ENCODE results near the gene CYP4F22.
A peak's percentile ranks its signal among the peaks of the same experiment; 100 is the strongest.
"Not testable (repeated sequence)": the region's sequence is repeated elsewhere in the genome, so short reads cannot be mapped to it uniquely, and the experiment has no call there.

Gene CYP4F22

GRCh38 chr19:15556634-15557181, 48.4 kb downstream of the CYP4F22 start:
- in situ Hi-C loops (cut with HindIII; ENCODE audit: low pct_ligation_motif_present, low pct_unique_long_range_greater_than_20kb, low sequenced_read_pairs), result no loop called here
- no peak for DNase-seq

- in situ Hi-C loops (cut with HindIII; ENCODE audit: low pct_ligation_motif_present, low pct_unique_long_range_greater_than_20kb, low sequenced_read_pairs), result no loop called here
- no peak for DNase-seq
These were observed 48.9 kb downstream of the CYP4F22 start for GRCh38 chr19:15557223-15557622.

GRCh38 chr19:15562145-15562544, 53.8 kb downstream of the CYP4F22 start:
- in situ Hi-C loops (cut with HindIII; ENCODE audit: low pct_ligation_motif_present, low pct_unique_long_range_greater_than_20kb, low sequenced_read_pairs), result no loop called here
- no peak for DNase-seq

DNA sequence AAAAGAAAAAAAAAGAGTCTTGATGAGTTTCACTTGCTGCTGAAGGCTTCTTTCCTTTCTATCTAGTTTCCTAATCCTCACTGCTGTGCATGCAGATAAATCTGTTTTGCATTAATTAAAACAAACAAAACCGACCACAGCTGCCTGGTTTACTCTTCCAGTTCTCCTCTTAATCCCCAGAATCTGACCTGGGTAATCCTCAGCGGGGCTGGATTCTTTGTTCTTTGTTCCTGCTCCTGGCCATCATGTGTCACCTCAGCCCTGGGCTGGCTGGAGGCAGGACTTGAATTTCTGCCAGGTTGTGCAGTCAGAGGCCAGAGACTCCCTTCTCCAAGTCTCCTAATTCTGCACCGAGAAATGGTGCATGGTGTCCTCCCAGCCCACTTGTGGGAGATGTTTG, 54.5 kb downstream of the CYP4F22 start:
- no peak for DNase-seq
- in situ Hi-C loops (cut with HindIII; ENCODE audit: low pct_ligation_motif_present, low pct_unique_long_range_greater_than_20kb, low sequenced_read_pairs), result no loop called here

DNA sequence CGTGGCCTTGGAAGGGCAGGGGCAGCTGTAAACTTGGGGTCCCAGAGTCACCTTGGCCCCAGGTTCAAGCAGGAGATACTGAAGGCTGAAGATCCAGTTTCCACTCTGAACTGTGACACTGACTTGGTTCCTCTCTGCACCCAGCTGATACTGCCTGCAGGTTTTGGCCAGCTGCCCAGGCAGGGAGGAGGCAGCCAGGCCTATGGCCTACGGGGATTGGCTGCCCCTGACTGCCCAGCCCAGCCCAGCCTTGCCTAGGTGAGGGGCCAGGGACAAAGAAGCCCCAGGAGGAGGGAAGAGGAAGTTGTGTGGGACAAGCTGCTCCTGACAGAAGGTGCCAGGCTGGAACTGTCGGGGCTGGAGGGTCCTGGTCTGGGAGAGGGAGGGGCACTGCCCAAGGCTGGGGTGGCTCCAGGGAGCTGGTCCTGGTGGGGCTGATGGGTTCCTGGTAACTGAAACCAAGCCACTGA, 55.0 kb downstream of the CYP4F22 start:
- in situ Hi-C loops (cut with HindIII; ENCODE audit: low pct_ligation_motif_present, low pct_unique_long_range_greater_than_20kb, low sequenced_read_pairs), result no loop called here
- DNase-seq, result no peak

- in situ Hi-C loops (cut with HindIII; ENCODE audit: low pct_ligation_motif_present, low pct_unique_long_range_greater_than_20kb, low sequenced_read_pairs), result no loop called here
- no peak for DNase-seq
These were observed 55.6 kb downstream of the CYP4F22 start for GRCh38 chr19:15563931-15564330.

- in situ Hi-C loops (cut with HindIII; ENCODE audit: low pct_ligation_motif_present, low pct_unique_long_range_greater_than_20kb, low sequenced_read_pairs), result no loop called here
- DNase-seq, result no peak
These were observed 56.3 kb downstream of the CYP4F22 start for GRCh38 chr19:15564534-15565168.

DNA sequence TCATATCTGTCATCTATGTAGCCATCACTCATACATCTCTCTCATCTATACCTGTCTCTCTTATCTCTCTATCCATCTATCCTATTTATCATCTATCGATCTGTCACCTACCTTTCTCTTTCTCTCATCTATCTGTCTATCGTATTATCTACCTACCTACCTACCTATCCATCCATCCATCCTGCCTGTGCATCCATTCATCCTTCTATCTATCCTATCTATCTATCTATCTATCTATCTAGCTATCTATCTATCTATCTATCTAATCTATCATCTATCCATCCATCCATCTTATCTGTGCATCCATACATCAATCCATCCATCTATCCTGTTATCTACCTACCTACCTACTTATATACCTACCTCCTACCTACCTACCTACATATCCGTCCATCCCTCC, 62.1 kb downstream of the CYP4F22 start:
- DNase-seq, result no peak
- in situ Hi-C loops (cut with HindIII; ENCODE audit: low pct_ligation_motif_present, low pct_unique_long_range_greater_than_20kb, low sequenced_read_pairs), result no loop called here

- in situ Hi-C loops (cut with HindIII; ENCODE audit: low pct_ligation_motif_present, low pct_unique_long_range_greater_than_20kb, low sequenced_read_pairs), result no loop called here
These were observed 67.1 kb downstream of the CYP4F22 start for GRCh38 chr19:15575406-15575805.

DNA sequence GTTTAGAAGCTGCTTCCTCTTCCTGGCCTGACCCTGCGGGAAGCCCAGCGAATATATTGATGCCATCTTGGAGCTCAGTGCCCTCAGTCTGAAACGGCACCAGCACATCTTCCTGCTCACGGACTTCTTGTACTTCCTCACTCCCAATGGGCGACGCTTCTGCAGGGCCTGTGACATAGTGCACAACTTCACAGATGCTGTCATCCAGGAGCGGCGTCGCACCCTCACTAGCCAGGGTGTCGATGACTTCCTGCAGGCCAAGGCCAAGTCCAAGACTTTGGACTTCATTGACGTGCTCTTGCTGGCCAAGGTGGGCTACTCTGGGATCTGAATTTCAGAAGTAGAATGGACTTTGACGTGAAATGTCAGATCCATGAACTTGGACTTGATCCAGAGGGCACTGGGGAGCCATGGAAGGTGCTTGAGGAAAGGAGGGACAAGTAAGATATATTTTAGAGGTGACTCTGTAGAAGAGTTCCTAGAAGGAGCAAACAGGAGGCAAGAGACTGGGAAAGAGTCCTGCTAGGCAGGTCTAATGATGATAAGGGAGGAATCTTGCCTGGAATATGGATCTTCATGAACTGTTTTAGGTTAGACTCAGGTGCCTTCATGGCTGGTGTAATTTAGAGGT, 68.3 kb downstream of the CYP4F22 start:
- no peak for DNase-seq

More at GRCh38 chr19:15575406-15575805, 67.1 kb downstream of the CYP4F22 start:
- no peak for DNase-seq

DNA sequence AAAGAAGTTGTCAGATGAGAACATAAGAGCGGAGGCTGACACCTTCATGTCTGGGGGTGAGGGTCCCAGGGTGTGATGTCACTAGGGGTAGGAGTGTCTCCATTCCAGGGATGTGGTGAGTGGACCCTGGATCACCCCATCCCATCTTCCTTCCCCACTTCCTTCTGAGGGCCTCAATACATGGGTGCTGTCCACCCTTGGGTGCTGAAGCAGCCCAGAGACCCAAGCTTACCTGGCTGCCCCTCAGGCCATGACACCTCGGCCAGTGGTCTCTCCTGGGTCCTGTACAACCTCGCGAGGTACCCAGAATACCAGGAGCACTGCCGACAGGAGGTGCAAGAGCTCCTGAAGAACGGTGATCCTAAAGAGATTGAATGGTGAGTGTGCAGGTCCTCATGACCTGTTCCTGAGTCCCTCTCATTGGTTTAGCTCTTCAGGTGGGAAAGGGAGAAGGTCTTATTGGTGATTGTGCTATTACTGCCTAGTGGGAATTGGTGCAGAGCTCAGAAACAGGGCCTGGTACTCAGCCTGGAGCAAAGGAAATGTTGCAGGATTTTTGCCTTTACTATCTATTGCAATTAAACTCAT, 69.0 kb downstream of the CYP4F22 start:
- DNase-seq, result no peak
- in situ Hi-C loops (cut with HindIII; ENCODE audit: low pct_ligation_motif_present, low pct_unique_long_range_greater_than_20kb, low sequenced_read_pairs), result no loop called here

More for the DNA sequence above, 68.3 kb downstream of the CYP4F22 start:
- in situ Hi-C loops (cut with HindIII; ENCODE audit: low pct_ligation_motif_present, low pct_unique_long_range_greater_than_20kb, low sequenced_read_pairs), result no loop called here

DNA sequence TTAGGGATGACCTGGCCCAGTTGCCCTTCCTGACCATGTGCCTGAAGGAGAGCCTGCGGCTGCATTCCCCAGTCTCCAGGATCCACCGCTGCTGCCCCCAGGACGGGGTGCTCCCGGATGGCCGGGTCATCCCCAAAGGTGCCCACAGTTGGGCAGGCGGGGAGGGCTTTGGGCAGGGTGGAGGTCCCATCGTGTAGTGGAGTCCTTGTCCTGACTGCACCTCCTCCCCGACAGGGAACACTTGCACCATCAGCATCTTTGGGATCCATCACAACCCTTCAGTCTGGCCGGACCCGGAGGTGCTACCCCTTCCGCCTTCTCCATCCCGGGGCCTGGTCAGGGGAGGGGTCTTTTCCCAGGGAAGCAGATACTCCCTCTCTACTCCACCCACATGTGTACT, 75.0 kb downstream of the CYP4F22 start:
- no peak for DNase-seq
- in situ Hi-C loops (cut with HindIII; ENCODE audit: low pct_ligation_motif_present, low pct_unique_long_range_greater_than_20kb, low sequenced_read_pairs), result no loop called here

GRCh38 chr19:15584095-15584494, 75.8 kb downstream of the CYP4F22 start:
- DNase-seq, result no peak
- in situ Hi-C loops (cut with HindIII; ENCODE audit: low pct_ligation_motif_present, low pct_unique_long_range_greater_than_20kb, low sequenced_read_pairs), result no loop called here

DNA sequence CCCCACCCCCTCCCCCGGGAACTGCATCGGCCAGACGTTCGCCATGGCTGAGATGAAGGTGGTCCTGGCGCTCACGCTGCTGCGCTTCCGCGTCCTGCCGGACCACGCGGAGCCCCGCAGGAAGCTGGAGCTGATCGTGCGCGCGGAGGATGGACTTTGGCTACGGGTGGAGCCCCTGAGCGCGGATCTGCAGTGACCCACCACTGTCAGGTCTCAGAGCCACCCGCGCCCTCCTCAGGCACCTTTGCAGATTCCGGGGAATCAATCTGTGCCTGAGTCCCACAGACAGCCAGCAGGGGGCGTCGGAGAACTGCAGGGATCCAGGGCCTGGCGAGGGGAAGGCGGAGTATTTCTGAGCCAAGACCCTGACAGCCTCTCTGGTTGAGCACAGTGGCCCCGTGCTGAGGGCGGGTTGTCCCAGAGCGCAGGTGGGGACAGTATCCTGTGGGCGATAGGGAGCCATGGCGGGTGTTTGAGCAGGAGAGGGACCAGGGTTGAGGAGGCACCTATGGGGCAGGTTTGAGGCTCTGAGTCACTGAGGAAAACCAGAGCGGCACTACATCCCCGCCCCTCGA, 76.3 kb downstream of the CYP4F22 start:
- in situ Hi-C loops (cut with HindIII; ENCODE audit: low pct_ligation_motif_present, low pct_unique_long_range_greater_than_20kb, low sequenced_read_pairs), result no loop called here
- DNase-seq, result peak; percentile 43

DNA sequence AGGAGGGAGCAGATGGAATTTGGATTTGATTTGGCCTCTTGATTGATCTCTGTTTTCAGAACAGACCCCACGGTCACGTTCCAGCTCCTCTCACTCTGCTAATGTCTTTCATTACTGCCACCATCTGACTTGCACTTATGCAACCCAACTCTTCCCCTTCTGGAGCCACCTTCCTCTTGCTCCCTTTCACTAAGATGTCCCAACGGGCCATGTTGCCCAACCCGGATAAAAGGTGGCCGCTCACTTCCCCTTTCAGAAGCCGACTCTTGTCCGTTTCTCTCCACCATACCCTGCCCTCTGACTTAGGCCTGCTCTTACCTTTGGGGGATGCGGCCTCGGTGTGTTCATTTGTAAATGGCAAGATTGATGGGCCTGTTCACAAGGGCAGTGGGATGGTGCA, 79.3 kb downstream of the CYP4F22 start:
- in situ Hi-C loops (cut with HindIII; ENCODE audit: low pct_ligation_motif_present, low pct_unique_long_range_greater_than_20kb, low sequenced_read_pairs), result no loop called here
- no peak for DNase-seq

DNA sequence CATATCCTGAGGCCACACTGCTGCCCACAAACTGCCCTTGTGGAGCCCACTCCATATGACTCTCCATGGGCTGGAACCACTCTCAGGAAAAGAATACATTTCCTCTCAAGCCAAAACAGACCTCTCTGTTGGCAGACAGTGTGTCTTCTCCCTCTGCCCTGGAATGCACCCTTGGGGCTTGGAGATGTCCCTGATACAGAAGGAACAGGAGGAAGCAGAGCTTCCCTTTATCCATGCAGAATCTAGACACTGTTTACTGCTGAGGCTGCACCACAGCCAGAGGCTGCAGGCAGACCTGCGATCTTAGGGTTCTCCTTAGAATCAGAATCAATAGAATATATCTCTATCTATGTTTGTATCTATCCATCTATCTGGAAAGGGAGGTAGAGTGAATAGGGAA, 79.9 kb downstream of the CYP4F22 start:
- no peak for DNase-seq
- in situ Hi-C loops (cut with HindIII; ENCODE audit: low pct_ligation_motif_present, low pct_unique_long_range_greater_than_20kb, low sequenced_read_pairs), result no loop called here

DNA sequence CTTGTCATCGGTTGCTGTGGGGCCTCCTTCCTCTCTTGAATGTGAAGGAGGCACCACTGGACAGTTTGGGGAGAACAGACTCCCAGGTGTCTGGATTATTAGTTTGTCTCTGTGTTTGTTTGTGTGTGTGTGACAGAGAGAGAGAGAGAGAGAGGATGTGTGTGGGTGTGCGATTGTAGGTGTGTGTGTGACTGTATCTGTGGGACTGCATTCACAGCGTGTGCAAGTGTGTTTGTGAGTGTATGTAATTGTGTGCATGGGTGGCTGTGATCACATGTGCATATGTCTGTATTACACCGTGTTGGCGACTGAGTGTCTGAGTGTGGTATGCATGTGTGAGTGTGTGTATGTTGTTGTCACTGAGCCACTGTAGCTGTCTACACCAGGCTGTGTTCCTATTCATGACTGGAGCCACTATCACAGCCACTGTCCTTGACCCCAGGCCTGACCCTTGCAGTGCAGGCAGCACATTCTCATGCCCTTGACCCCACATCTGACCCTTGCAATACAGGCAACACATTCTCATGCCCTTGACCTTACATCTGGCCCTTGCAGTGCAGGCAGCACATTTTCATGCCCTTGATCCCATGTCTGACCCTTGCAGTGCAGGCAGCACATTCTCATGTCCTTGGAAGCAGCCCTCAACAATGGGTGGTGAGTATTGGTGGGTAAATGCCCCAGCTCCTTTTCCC, 81.6 kb downstream of the CYP4F22 start:
- in situ Hi-C loops (cut with HindIII; ENCODE audit: low pct_ligation_motif_present, low pct_unique_long_range_greater_than_20kb, low sequenced_read_pairs), result no loop called here

GRCh38 chr19:15591796-15592195, 83.5 kb downstream of the CYP4F22 start:
- in situ Hi-C loops (cut with HindIII; ENCODE audit: low pct_ligation_motif_present, low pct_unique_long_range_greater_than_20kb, low sequenced_read_pairs), result no loop called here
- no peak for DNase-seq

More for the DNA sequence above, 81.6 kb downstream of the CYP4F22 start:
- no peak for DNase-seq

- DNase-seq; in situ Hi-C loops (cut with HindIII; ENCODE audit: low pct_ligation_motif_present, low pct_unique_long_range_greater_than_20kb, low sequenced_read_pairs): not testable (repeated sequence)
These were observed 84.2 kb downstream of the CYP4F22 start for GRCh38 chr19:15592506-15592905.

All from ACHN (cell line).